Measurements from ENCODE around the gene CAMK1D. TPM values are rescaled to one million over a fixed set of nuclear protein-coding genes. Genes with fewer than 3 reads are reported as not detected.

CAMK1D gene
- total RNA-seq, 1 donor from 2014 or later, result 8.7 TPM

DNA sequence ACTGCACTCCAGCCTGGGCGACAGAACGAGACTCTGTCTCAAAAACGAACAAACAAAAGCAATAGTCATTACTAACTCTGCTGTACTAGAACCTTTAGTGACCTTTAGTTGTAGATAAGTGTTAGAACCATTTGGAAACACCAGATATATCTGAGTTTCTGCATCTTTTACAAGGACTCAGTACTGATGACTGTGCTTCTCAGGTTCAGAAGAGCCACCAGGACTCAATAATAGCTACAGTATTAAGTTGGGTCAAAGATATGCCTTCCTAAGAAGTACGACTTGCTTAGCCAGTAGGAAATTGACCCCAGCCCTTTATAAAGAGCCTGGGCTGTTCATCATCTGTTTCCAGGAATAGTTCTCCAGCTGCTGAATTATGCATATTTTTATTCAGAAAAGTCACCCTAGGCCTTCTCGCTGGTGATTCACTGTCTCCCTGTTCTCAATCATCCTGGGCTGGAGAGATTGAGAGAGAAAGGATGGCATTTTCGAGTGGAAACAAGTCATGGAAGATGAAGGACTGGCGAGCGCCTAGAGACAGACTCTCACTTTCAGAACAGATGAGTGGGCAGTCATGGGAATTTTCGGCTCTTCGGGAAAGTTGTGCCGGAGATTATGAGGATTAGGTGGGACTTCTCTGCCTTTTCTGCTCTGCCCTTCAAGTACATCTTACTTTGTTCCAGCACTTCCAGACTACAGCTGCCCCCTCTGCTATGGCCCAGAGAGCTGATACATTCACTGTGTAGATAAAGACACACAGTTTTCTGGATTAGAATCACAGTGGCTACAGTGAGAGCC is 336.1 kb downstream of the CAMK1D start:
- intact Hi-C loops (cut with micrococcal nuclease), result no loop called here

GRCh38 chr10:12687996-12688395 is 338.6 kb downstream of the CAMK1D start:
- intact Hi-C loops (cut with micrococcal nuclease), result no loop called here

DNA sequence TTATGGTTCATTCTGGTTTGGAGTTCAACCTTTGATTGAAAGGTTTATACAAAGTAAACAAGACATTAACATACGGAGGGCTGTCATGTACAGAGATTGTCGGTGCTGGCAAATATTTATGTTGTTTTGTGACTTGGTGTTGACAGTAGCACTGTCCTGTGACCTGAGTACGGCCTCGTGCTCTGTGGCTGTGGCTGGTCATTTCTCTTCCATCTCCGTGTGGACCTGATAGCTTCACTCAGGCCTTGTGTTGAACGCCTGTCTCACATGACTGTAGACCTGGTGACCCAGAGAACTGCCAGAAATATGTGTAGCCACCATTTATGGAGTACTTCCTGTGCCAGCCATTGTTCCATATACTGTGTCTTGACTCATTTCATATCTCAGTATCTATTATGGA is 340.5 kb downstream of the CAMK1D start:
- intact Hi-C loops (cut with micrococcal nuclease), result no loop called here

- intact Hi-C loops (cut with micrococcal nuclease), result no loop called here
Observed at GRCh38 chr10:12690525-12691126, 341.3 kb downstream of the CAMK1D start.

- intact Hi-C loops (cut with micrococcal nuclease), result no loop called here
Observed at GRCh38 chr10:12691596-12691995, 342.2 kb downstream of the CAMK1D start.

DNA sequence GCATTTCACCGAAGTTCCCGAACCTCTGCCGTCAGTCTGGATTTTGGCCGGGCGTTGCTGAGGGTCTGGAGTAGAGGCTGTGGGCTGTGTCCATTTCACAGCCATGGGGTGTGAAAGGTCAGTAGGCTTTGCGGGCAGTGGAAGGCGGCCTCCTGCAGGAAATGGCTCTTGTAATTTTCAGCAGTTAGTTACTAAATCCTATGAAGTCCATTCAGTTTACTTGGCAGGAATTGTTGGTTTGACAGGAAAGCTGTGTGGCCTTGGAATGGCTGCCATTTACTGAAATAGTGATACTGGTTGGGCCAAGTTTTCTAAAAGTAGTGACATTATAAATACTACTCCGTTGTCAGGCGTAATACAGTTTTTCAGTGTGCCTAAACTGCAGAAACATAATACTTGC is 348.4 kb downstream of the CAMK1D start:
- intact Hi-C loops (cut with micrococcal nuclease), result no loop called here

DNA sequence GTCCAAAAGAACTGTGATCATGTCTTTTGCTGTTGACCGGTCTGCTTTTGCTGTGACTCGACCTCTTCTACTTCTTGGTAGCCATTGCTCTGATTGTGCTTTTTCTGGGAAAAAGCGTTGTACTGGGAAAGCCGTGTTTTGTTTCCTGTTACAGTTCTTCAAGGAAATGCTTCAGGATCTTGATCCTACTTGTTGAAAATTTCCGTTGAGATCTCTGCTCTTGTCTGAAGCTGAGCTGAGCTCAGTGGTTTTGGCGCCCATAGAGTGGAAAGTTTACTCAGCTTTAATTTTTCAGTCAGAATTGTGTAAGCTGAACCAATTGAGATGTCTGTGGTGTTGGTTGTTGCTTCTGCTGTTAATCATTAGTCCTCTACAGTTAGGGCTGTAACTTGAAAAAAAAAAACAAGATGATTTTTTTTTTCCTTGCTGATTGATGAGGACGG is 349.9 kb downstream of the CAMK1D start:
- intact Hi-C loops (cut with micrococcal nuclease), result no loop called here

- intact Hi-C loops (cut with micrococcal nuclease), result no loop called here
Observed at GRCh38 chr10:12699781-12700556, 350.6 kb downstream of the CAMK1D start.

DNA sequence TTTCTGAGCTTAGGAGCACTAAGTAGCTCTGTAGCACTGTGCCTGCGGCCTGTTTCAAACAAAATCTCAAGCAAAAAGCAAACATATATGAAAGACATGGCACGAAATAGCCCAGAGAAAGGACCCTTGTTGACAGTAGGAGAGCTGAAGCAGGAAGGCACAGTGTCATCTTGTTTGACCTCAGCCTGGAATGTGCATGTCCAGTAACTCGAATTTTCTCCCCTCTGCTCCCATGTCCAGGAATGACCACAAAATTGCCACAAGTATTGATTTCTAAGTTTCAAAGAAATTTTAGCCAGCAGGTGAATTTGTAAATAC is 351.2 kb downstream of the CAMK1D start:
- intact Hi-C loops (cut with micrococcal nuclease), result no loop called here

GRCh38 chr10:12701696-12702095 is 352.3 kb downstream of the CAMK1D start:
- intact Hi-C loops (cut with micrococcal nuclease), result no loop called here

GRCh38 chr10:12702215-12702770 is 352.9 kb downstream of the CAMK1D start:
- intact Hi-C loops (cut with micrococcal nuclease), result no loop called here

DNA sequence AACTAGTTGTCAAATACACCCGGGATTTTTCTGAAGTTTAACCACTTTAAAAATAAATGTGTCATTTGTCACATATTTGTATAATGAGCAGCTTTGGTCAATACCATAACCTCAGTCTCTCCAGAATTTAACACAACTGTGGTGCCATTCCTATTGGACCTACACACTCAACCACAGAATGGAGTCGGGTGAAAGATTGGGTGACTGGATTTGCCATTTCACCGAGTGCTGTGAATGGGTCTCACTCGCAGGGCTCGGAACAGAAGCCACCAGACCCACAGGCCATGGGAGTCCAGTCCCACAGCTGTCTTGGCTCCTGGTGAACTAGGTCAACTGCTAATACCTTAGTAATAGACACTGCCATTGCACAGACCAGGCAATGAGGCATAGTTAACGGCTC is 353.8 kb downstream of the CAMK1D start:
- intact Hi-C loops (cut with micrococcal nuclease), result no loop called here

GRCh38 chr10:12703813-12704212 is 354.5 kb downstream of the CAMK1D start:
- intact Hi-C loops (cut with micrococcal nuclease), result no loop called here

- intact Hi-C loops (cut with micrococcal nuclease), result no loop called here
Observed at GRCh38 chr10:12704488-12704887, 355.1 kb downstream of the CAMK1D start.

DNA sequence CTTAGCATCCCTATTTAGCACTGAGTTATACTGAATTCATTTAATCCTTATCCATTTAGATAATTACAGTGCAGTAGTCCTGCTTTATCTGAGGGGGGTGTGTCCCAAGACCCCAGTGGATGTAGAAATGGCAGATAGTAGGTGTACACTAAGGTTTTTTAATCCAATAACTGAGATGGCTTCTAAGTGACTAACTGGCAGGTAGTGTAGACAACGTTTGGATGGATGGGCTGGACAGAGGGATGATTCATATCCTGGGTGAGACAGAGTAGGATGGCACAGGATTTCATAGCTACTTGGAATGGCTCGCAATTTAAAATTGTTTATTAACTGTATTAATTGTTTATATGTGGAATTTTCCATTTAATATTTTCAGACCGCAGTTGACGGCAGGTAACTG is 356.6 kb downstream of the CAMK1D start:
- intact Hi-C loops (cut with micrococcal nuclease), result no loop called here

GRCh38 chr10:12707461-12708185 is 358.3 kb downstream of the CAMK1D start:
- intact Hi-C loops (cut with micrococcal nuclease), result no loop called here

GRCh38 chr10:12709000-12709401 is 359.7 kb downstream of the CAMK1D start:
- intact Hi-C loops (cut with micrococcal nuclease), result no loop called here

GRCh38 chr10:12709521-12709963 is 360.2 kb downstream of the CAMK1D start:
- intact Hi-C loops (cut with micrococcal nuclease), result no loop called here

DNA sequence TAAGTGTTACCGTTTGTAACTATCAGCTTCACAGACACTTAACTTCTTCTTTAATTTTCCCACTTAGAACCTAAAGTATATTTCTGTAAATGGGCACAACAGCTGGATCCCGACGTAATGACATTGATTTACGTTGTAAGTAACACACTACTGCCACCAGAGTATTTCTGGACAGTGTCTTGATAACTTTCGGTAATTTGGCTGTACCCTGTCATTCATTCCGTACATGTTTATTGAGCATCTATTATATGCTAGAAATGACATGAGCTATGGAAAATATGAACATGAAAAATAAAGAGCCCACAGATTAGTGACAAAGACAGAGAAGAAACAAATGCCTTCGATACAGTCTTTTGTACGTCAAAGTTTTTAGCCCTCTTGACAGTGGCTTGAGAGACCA is 360.8 kb downstream of the CAMK1D start:
- intact Hi-C loops (cut with micrococcal nuclease), result loop anchor here (2.0 kb wide), 1 partner anchor 495 kb away; no protein-coding TSS in a partner anchor

GRCh38 chr10:12710594-12711349 is 361.4 kb downstream of the CAMK1D start:
- intact Hi-C loops (cut with micrococcal nuclease), result loop anchor here (1.0 to 2.0 kb wide), 2 partner anchors 446 to 496 kb away; no protein-coding TSS in a partner anchor
